Muscle of arm (tissue), 12 donors: ENCODE measurements around the gene SIPA1. TPM values are rescaled to one million over a fixed set of nuclear protein-coding genes. Genes with fewer than 3 reads are reported as not detected.

Source experiments
- DNase-seq: peaks from one replicate; pipeline ENCODE4 v3.0.0-alpha.2; 2013
- polyA plus RNA-seq, 12 donors: library from polyadenylated mRNA; unstranded; fragments of 120-200 nt; gene quantifications; one replicate each; pipeline ENCODE4 v1.2.1, GENCODE V29; 2013; ENCODE audit not compliant: insufficient read length in 12 of 12

The SIPA1 gene
- polyA plus RNA-seq, 12 donors = 23.3 to 56.0 (median 33.6) TPM; not detected in 1

GRCh38 chr11:65607614-65608426, 30.1 kb upstream of the SIPA1 start:
- no peak for DNase-seq

- DNase-seq = no peak
Measured at GRCh38 chr11:65609229-65609628, 28.7 kb upstream of the SIPA1 start.

GRCh38 chr11:65609665-65610064, 28.2 kb upstream of the SIPA1 start:
- DNase-seq = no peak

- no peak for DNase-seq
Measured at GRCh38 chr11:65610404-65610803, 27.5 kb upstream of the SIPA1 start.

DNA sequence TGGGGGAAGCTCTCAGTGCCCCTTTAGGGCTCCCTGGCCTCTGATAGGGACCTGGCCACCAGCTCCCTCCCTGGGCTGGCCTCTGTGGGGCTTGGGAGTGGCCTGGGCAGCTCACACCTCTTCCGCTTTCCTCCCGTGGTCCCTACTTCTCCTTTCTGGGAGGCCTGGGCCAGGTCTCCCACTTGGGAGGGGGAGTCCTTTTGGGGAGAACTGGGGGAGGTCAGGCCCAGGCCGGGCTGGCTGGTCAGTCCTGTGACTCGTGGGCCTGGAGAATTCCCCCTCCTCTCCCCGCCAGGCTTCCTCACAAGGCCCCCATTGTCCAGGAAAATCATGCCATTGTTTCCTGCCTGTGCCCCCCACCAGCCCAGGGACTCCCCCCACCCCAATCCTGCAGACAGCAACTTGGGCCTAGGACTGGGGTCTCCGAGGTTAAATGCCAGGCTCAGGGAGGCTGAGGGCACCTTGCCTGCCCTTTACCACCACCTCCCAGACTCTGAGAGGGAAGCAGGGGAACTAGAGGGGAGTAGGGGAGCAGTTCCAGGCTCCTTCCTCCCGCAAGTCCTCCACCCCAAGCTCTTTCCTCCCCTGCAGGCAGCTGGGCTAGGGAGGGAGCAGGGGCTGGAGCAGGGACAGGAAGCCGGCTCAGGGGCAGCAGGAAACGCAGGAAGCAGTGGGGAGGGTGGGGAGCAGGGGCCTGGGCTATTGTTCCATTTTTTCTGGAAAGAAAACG, 26.7 kb upstream of the SIPA1 start:
- DNase-seq = no peak

GRCh38 chr11:65611758-65612603, 25.9 kb upstream of the SIPA1 start:
- DNase-seq = no peak

- DNase-seq = no peak
Measured at GRCh38 chr11:65612691-65613090, 25.2 kb upstream of the SIPA1 start.

DNA sequence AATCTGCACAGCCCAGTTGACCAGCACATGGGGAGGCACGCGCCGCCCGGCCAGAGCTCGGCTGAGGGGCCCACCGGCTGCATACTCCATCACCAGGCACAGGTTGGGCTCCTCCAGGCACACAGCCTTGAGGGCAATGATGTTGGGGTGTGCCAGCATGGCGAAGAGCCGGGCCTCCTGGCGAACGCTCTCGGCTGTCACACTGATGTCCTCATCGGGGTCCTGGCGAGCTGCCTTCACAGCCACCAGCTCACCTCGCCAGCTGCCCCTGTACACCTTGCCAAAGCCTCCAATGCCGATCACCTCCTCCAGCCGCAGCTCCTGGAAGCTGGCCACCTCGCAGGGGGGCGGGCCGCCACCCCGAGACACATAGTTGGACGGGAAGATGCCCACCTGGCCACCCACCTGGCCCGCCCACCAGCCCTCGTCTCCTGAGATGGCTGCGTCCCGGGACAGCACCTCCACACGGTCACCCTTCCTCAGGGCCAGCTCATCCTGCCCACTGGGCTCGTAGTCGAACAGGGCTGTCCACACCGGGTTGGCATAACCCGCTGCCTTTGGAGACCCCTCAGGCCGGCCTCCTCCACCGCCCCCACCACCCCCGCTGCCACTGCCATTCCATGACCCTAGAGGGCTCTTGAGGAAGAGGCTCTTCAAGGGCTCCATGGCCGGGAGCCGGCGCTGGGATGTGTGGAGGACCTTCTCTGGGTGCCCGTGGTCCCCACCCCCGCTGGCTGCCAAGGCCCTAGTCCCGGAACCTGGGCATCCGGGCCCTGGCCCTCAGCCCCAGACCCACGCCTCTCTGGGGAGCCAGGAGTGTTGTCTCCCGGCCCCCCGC, 24.6 kb upstream of the SIPA1 start:
- DNase-seq = no peak

DNA sequence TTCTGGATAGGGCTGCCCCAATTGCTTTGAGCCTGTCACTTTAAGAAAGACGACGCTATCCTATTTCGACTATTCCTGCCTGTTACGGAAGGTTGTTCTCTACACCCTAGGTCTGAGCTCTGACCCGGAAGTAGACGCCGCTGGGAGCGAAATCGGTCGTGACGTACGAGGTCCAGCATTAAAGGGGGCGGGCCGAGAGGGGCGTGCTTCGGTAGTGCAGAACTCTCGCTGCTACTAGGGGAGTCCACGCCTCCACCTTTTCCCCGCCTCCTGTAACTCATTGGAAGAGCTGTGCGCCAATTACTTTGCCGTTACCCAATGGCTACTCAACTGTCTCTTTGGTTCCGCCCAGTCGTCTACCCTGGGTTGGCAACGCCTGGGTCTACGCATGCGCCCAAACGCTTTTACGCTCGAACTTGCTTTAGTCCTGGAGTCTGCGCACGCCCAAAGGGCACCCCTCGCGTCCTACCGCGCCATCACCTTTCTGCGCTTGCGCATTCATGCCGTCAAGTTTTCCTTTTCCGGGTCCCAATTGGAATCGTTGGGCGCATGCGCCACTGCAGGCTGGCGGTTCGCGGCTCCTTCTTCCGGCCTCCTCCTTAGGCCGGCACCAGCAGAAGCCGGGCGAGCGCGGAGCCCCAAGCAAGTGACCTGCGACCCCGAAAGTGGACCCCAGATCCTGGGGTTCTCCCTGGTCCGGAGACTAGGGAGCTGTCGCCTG, 22.5 kb upstream of the SIPA1 start, which contains the start of gene PCNX3:
Gene PCNX3 (plus strand): TSS at position 548 of the 721 bp plus-strand sequence. CDS start 536 bp downstream, outside the sequence.
- peak; percentile 100 for DNase-seq

GRCh38 chr11:65615950-65616574, 21.8 kb upstream of the SIPA1 start:
- no peak for DNase-seq

GRCh38 chr11:65616575-65617001, 21.3 kb upstream of the SIPA1 start:
- no peak for DNase-seq

- DNase-seq = no peak
Measured at GRCh38 chr11:65617136-65617850, 20.6 kb upstream of the SIPA1 start.

GRCh38 chr11:65617990-65618751, 19.7 kb upstream of the SIPA1 start:
- DNase-seq = no peak

GRCh38 chr11:65618763-65619162, 19.1 kb upstream of the SIPA1 start:
- no peak for DNase-seq

DNA sequence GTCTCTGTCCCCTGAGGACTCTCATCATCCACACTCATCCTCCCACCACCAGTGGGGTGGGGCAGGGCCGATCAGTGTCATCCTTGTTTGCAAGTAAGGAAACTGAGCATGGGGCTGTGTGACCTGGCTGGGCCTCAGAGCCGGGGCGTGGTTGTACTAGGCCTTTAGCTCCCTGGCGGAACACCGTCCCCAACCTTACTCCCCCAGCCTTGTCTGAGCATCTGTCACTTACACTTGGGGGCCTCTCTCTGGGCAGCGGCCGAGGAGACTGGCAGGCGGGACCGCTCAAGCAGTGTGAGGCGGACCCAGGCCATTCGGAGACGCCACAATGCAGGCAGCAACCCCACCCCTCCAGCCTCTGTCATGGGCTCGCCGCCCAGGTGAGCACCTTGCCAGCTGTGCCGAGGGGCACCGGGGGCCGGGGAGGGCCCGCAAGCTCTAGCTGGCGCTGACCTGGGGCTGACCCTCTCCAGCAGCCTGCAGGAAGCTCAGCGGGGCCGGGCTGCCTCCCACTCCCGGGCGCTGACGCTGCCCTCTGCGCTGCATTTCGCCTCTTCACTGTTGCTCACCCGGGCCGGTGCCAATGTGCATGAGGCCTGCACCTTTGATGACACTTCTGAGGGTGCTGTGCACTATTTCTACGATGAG, 18.5 kb upstream of the SIPA1 start:
- no peak for DNase-seq

DNA sequence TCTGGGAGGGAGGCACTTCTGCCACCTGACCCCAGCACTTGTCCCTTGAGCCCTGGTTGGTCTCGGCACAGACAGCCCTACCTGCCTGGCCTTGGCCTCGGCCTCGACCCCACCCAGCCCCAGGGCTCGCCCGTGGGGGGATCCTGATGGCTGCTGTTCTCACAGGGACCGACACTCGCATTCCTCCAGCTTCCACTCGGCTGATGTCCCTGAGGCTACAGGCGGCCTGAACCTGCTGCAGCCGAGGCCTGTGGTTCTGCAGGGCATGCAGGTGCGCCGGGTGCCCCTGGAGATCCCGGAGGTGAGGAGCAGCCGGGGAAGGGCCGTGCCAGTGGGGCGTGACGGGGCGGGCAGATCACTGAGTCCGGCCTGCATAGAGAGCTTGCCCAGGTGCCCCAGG, 17.2 kb upstream of the SIPA1 start:
- no peak for DNase-seq

DNA sequence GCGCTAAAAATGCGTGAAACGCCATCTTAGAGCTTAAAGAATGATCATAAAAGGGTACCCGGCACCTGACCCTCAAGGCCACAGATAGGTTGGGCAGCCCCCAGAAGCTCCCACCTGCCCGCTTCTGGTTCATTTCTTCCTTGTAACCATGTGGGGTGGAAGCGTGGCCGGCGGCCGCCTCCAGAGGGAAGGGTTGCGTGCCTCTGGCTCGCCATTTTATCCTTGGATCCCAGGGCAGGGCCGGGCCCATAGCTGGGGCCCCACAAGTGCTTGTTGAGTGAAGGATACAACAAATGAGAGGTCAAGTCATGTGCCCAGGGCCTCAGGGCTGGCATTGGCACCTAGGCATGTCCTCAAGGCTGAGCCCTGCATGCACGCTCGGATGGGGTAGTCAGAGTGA, 16.4 kb upstream of the SIPA1 start:
- no peak for DNase-seq

DNA sequence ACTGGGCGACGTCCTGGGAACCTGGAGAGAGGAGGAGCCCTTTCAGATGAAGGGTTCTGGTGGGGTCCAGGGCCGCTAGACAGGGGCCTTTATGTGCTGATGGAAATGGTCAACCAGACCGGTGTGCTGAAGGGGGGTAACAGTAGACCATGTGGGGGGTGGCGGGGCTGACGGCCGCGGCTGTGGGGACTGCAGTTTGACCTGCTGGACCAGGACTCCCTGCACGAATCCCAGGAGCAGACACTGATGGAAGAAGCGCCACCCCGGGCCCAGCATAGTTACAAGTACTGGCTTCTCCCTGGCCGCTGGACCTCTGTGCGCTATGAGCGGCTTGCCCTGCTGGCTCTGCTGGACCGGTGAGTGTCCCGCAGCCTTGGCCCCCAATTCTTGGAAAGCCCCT, 15.9 kb upstream of the SIPA1 start:
- DNase-seq = no peak
